Esophagus squamous epithelium (tissue), 4 donors: ENCODE data around the gene HNF1A.

Experiments
- CTCF ChIP-seq, 6 experiments: fragments of 450-650 bp in 4 of 6; fragments of 200-600 bp in 2 of 6; sonication (generic) in 2 of 6; IDR thresholded peaks; one replicate each; pipeline ENCODE4 v1.5.1; 2016 to 2019; ENCODE audit warnings: antibody characterized with exemption in 6 of 6, mild to moderate bottlenecking in 4 of 6, moderate library complexity in 4 of 6
- POLR2A ChIP-seq, 4 donors: fragments of 450-650 bp; IDR thresholded peaks; one replicate each; pipeline ENCODE4 v1.6.1; 2017; ENCODE audit warnings: antibody characterized with exemption in 4 of 4, mild to moderate bottlenecking in 4 of 4, moderate library complexity in 3 of 4

GRCh38 chr12:120977531-120978295, 630 bp upstream of the HNF1A start:
- TF ChIP-seq CTCF (IDR thresholded peaks at IDR 0.05) (no peak), POLR2A (IDR thresholded peaks at IDR 0.05) (no peak)
